IMR-90 (cell line): Measurements from ENCODE around the gene SCAF4. TPM values are rescaled to one million over a fixed set of nuclear protein-coding genes. Genes with fewer than 3 reads are reported as not detected.
"Not testable (repeated sequence)": the region's sequence is repeated elsewhere in the genome, so short reads cannot be mapped to it uniquely, and the experiment has no call there.

Experiments
- ATAC-seq: fragments of 200-7000 bp; cut with Tn5 transposase; 2 replicates; pipeline ENCODE4 v1.9.1; 2020; ENCODE audit warnings: low read depth, mild to moderate bottlenecking, moderate library complexity
- BruUV-seq: library from RNA; stranded (reverse); fragments of 400-500 nt; replicated peaks from 2 replicates; lab custom pipeline; 2021; lab: Mats Ljungman, UMichigan
- CTCF ChIA-PET: fragments of 300-600 bp; formaldehyde crosslinking; extraction: SDS; loops from one replicate; lab custom pipeline; 2021; ENCODE audit warnings: antibody characterized with exemption; lab: Yijun Ruan, JAX
- POLR2A ChIA-PET: fragments of 300-600 bp; sonication (Branson Sonifier 250); formaldehyde crosslinking; loops from one replicate; lab custom pipeline; 2022; ENCODE audit warnings: antibody characterized with exemption; ENCODE audit not compliant: unreplicated experiment; lab: Charles Lee
- DNase-seq: peaks from one replicate; pipeline ENCODE4 v3.0.0; 2013
- H2AFZ ChIP-seq: replicated peaks from 2 replicates; pipeline ENCODE3; 2013; ENCODE audit warnings: low read length, mild to moderate bottlenecking; ENCODE audit not compliant: poor library complexity
- H2AK5ac ChIP-seq: 2 replicates; pipeline ENCODE4 v1.6.1; 2013; ENCODE audit warnings: low read depth, low read length, inconsistent platforms
- H2AK9ac ChIP-seq: replicated peaks from 2 replicates; pipeline ENCODE3; 2013; ENCODE audit warnings: mild to moderate bottlenecking, low read depth, low read length, moderate library complexity; ENCODE audit not compliant: poor library complexity
- H2BK120ac ChIP-seq: 2 replicates; pipeline ENCODE4 v1.6.1; 2013; ENCODE audit warnings: low read depth, low read length, inconsistent platforms
- H2BK15ac ChIP-seq: 3 replicates; pipeline ENCODE4 v1.6.1; 2013; ENCODE audit warnings: low read depth, low read length, inconsistent platforms
- H2BK20ac ChIP-seq: 2 replicates; pipeline ENCODE4 v1.6.1; 2013; ENCODE audit warnings: low read depth, mild to moderate bottlenecking, inconsistent platforms, low read length, moderate library complexity
- H2BK5ac ChIP-seq: 2 replicates; pipeline ENCODE4 v1.6.1; 2013; ENCODE audit warnings: mild to moderate bottlenecking, low read depth, low read length, inconsistent platforms; ENCODE audit not compliant: poor library complexity, severe bottlenecking
- H3K14ac ChIP-seq: replicated peaks from 2 replicates; pipeline ENCODE4 v1.6.1; 2013; ENCODE audit warnings: low read depth, low read length, inconsistent platforms
- H3K18ac ChIP-seq: 2 replicates; pipeline ENCODE4 v1.6.1; 2013; ENCODE audit warnings: low read depth, low read length, control low read depth
- H3K23ac ChIP-seq: 2 replicates; pipeline ENCODE4 v1.6.1; 2013; ENCODE audit warnings: low read depth, low read length, inconsistent platforms
- H3K27ac ChIP-seq: 2 replicates; pipeline ENCODE4 v1.5.1; 2013; ENCODE audit warnings: mild to moderate bottlenecking, control low read depth, low read length; ENCODE audit not compliant: insufficient read depth
- H3K27me3 ChIP-seq: 2 replicates; pipeline ENCODE4 v1.6.1; 2013; ENCODE audit warnings: low read length; ENCODE audit not compliant: control insufficient read depth, insufficient read depth
- H3K36me3 ChIP-seq: 2 replicates; pipeline ENCODE4 v1.6.1; 2013; ENCODE audit warnings: low read length, mixed read lengths; ENCODE audit not compliant: control insufficient read depth, insufficient read depth
- H3K4ac ChIP-seq: 2 replicates; pipeline ENCODE4 v1.6.1; 2013; ENCODE audit warnings: low read depth, low read length, inconsistent platforms
- H3K4me1 ChIP-seq: 2 replicates; pipeline ENCODE4 v1.6.1; 2013; ENCODE audit warnings: low read length, mixed read lengths; ENCODE audit not compliant: control insufficient read depth, insufficient read depth
- H3K4me2 ChIP-seq: 2 replicates; pipeline ENCODE4 v1.6.1; 2013; ENCODE audit warnings: low read depth, mild to moderate bottlenecking, control low read depth, low read length, moderate library complexity
- H3K4me3 ChIP-seq: 2 replicates; pipeline ENCODE4 v1.5.1; 2013; ENCODE audit warnings: low read depth, mild to moderate bottlenecking, control low read depth, low read length, moderate library complexity; ENCODE audit not compliant: insufficient read depth
- H3K56ac ChIP-seq: 2 replicates; pipeline ENCODE4 v1.6.1; 2013; ENCODE audit warnings: low read length, inconsistent platforms; ENCODE audit not compliant: insufficient read depth; ENCODE audit errors: extremely low read depth
- H3K79me1 ChIP-seq, 2 experiments: 2 replicates each; pipeline ENCODE4 v1.6.1; 2013; ENCODE audit warnings: low read length in 2 of 2, inconsistent platforms in 1 of 2, low read depth in 1 of 2
- H3K9ac ChIP-seq: 2 replicates; pipeline ENCODE4 v1.6.1; 2013; ENCODE audit warnings: low read depth, low read length, control low read depth
- H3K9me1 ChIP-seq: 2 replicates; pipeline ENCODE4 v1.6.1; 2013; ENCODE audit warnings: low read length, inconsistent platforms; ENCODE audit not compliant: insufficient read depth
- H3K9me3 ChIP-seq: 2 replicates; pipeline ENCODE4 v1.6.1; 2013; ENCODE audit warnings: low read length; ENCODE audit not compliant: control insufficient read depth, insufficient read depth
- H4K20me1 ChIP-seq: 2 replicates; pipeline ENCODE4 v1.6.1; 2013; ENCODE audit warnings: low read length, inconsistent platforms; ENCODE audit not compliant: insufficient read depth
- H4K5ac ChIP-seq: 2 replicates; pipeline ENCODE4 v1.6.1; 2013; ENCODE audit warnings: mild to moderate bottlenecking, low read depth, low read length, control low read depth
- H4K8ac ChIP-seq, 2 experiments: 2 replicates each; pipeline ENCODE4 v1.6.1; 2013; ENCODE audit warnings: low read depth in 2 of 2, low read length in 2 of 2, control low read depth in 1 of 2, inconsistent platforms in 1 of 2
- H4K91ac ChIP-seq: 2 replicates; pipeline ENCODE4 v1.6.1; 2013; ENCODE audit warnings: low read depth, low read length, inconsistent platforms; ENCODE audit not compliant: insufficient read depth
- BHLHE40 ChIP-seq: fragments of 150-350 bp; IDR thresholded peaks from 2 replicates; pipeline ENCODE4 v1.6.1; 2016; ENCODE audit warnings: mild to moderate bottlenecking, low read depth, low read length
- SMC3 ChIP-seq: fragments of 150-350 bp; IDR thresholded peaks from 2 replicates; pipeline ENCODE4 v1.6.1; 2016; ENCODE audit warnings: low read depth, mild to moderate bottlenecking, antibody characterized with exemption, low read length, moderate library complexity
- WGBS, 2 experiments: methylation state at CpG; one replicate each; pipeline versions ENCODE4 v1.1.5 to v1.1.7; 2013; ENCODE audit warnings: missing lambda C conversion rate in 2 of 2; ENCODE audit not compliant: insufficient read length in 1 of 2; ENCODE audit errors: extremely low coverage in 2 of 2; 5-methylcytosine and 5-hydroxymethylcytosine counted together
- dilution Hi-C: fragments of 300-500 bp; cut with HindIII; formaldehyde crosslinking; loops from one replicate; pipeline ENCODE4 v1.14.3; 2018; ENCODE audit warnings: low sequenced_read_pairs; ENCODE audit not compliant: unreplicated experiment
- in situ Hi-C: fragments of 300-500 bp; cut with MboI; formaldehyde crosslinking; loops from 3 replicates; pipeline ENCODE4 v1.14.3; 2019; ENCODE audit warnings: low sequenced_read_pairs, inconsistent platforms, mixed read lengths
- intact Hi-C: fragments of 100-400 bp; cut with micrococcal nuclease; formaldehyde crosslinking; loops from 2 replicates; pipeline ENCODE4 v1.10.0; 2022
- polyA plus RNA-seq, 3 experiments: library from polyadenylated mRNA; depleted of rRNA; stranded (reverse); fragments of >200 nt; gene quantifications; 2 replicates each; pipeline ENCODE4 v1.2.3, GENCODE V29; 2012; ENCODE audit warnings: low replicate concordance in 1 of 3
- total RNA-seq: library from RNA; depleted of rRNA; stranded (reverse); fragments of >200 nt; gene quantifications from 2 replicates; pipeline ENCODE4 v1.2.3, GENCODE V29; 2012

SCAF4 gene
- total and polyA plus RNA-seq, 2 of the 4 experiments (the other 2 are of a cell fraction): 2.7 to 12.1 TPM

DNA sequence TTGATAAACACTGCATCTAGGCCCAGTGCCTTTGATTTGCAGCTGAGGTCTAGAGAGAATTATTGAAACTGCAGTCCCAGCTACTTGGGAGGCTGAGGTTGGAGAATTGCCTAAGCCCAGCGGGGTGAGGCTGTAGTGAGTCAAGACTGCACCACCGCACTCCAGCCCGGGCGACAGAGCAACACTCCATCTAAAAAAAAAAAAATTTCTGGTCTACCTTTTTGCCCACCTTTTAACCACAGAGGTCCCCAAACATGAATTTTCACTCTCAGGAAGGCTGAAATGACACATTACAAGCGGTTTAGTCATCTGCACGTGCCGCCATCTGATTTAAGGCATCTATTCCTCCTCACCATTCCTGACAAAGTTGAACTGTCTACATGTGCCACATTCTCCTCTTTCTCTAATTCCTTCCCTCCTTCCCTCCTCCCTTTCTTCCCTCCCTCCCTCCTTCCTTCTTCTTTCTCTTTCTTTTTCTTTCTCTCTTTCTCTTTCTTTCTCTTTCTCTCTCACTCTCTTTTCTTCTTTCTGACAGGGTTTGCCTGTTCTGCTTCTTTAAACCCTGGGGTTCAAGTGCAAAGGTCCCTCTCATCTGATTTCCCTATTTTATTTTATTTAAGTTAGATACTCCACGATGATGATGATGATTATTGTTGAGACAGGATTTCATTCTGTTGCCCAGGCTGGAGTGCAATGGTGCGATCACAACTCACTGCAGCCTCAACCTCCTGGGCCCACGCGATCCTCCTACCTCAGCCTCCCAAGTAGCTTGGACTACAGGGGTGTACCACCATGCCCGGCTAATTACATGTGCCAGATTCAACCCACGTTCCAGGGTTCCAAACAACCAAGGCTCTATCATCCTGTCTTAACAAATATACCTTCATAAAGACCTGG is 75.5 kb downstream of the SCAF4 start:
- H3K4me2 ChIP-seq: no peak overlapping the region
- dilution Hi-C loops: no loop called here
- in situ Hi-C loops: no loop called here
- H2AFZ ChIP-seq: no peak overlapping the region
- H3K79me1 ChIP-seq: peaks cover 0 to 9% of the 10 kb centered on the region in 2 experiments; a peak in 2 of 4 replicates
- H4K8ac ChIP-seq: no peak overlapping the region
- no peak overlapping the region for H2BK20ac ChIP-seq
- POLR2A ChIA-PET: interaction anchor here (0.5 kb wide), 1 partner anchor 14 kb away, joined by 3 read pairs; no protein-coding TSS in a partner anchor
- no peaks in the 10 kb centered on the region for H3K27me3 ChIP-seq
- H3K4me1 ChIP-seq: no peaks in the 10 kb centered on the region
- H4K20me1 ChIP-seq: peaks cover 10% of the 10 kb centered on the region; the same call in 1 of the 2 replicates
- H2AK5ac ChIP-seq: no peak overlapping the region
- no peaks in the 10 kb centered on the region for H3K9me1 ChIP-seq
- TF ChIP-seq SMC3 (no peak), BHLHE40 (peak; percentile 53; the same call in 1 of the 2 replicates)
- CTCF ChIA-PET: no interaction called here
- BruUV-seq: no TSS peak
- H2BK120ac ChIP-seq: no peak overlapping the region
- WGBS, 2 experiments: 60% methylated on average over 6 of the region's 13 CpGs; no CpG with 5 or more reads in 1 of the 2 experiments
- no peak overlapping the region for H2BK15ac ChIP-seq
- ATAC-seq (no peak), DNase-seq (peak; percentile 47)
- H3K56ac ChIP-seq: no peak overlapping the region
- no peak overlapping the region for H3K14ac ChIP-seq
- no peak overlapping the region for H4K5ac ChIP-seq
- H3K9me3 ChIP-seq: no peaks in the 10 kb centered on the region
- no peak overlapping the region for H2BK5ac ChIP-seq
- H3K23ac ChIP-seq: no peak overlapping the region
- no peak overlapping the region for H3K4me3 ChIP-seq
- H3K36me3 ChIP-seq: no peaks in the 10 kb centered on the region; the same call in 1 of the 2 replicates
- H3K4ac ChIP-seq: no peak overlapping the region
- intact Hi-C loops: no loop called here
- H2AK9ac ChIP-seq: no peak overlapping the region
- no peak overlapping the region for H3K18ac ChIP-seq
- H3K9ac ChIP-seq: no peak overlapping the region
- H4K91ac ChIP-seq: no peak overlapping the region
- H3K27ac ChIP-seq: no peak overlapping the region

DNA sequence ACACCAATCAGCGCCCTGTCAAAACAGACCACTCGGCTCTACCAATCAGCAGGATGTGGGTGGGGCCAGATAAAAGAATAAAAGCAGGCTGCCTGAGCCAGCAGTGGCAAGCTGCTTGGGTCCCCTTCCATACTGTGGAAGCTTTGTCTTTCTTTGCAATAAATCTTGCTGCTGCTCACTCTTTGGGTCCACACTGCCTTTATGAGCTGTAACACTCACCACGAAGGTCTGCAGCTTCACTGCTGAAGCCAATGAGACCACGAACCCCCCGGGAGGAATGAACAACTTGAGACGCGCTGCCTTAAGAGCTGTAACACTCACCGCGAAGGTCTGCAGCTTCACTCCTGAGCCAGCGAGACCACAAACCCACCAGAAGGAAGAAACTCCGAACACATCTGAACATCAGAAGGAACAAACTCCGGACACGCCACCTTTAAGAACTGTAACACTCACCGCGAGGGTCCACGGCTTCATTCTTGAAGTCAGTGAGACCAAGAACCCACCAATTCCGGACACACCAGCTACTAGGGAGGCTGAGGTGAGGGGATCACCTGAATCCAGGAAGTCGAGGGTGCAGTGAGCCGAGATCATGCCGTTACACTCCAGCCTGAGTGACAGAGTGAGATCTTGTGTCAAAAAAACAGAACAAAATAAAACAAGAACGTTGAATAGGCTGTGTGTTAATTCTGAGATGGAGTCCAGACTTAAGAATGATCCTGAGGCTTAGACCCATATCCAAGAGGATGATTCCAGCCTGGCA is 76.9 kb downstream of the SCAF4 start:
- CTCF ChIA-PET: not testable (repeated sequence)

More for the DNA sequence above, 76.9 kb downstream of the SCAF4 start:
- intact Hi-C loops, H2BK120ac ChIP-seq, H3K79me1 ChIP-seq, H4K5ac ChIP-seq, ATAC-seq, H2BK5ac ChIP-seq, H3K4me1 ChIP-seq, H4K91ac ChIP-seq, H4K8ac ChIP-seq, H4K20me1 ChIP-seq, DNase-seq, H2AK5ac ChIP-seq, H3K9ac ChIP-seq, H3K36me3 ChIP-seq, H3K56ac ChIP-seq, H3K18ac ChIP-seq, H3K14ac ChIP-seq, H3K4ac ChIP-seq, H2BK20ac ChIP-seq, POLR2A ChIA-PET, H3K9me1 ChIP-seq, dilution Hi-C loops, H2BK15ac ChIP-seq, H3K4me2 ChIP-seq, H3K9me3 ChIP-seq, H3K27me3 ChIP-seq, H3K27ac ChIP-seq, BruUV-seq, H3K23ac ChIP-seq, H2AK9ac ChIP-seq, H3K4me3 ChIP-seq, in situ Hi-C loops, H2AFZ ChIP-seq: not testable (repeated sequence)
- WGBS, 2 experiments: no CpG with 5 or more reads among the region's 21 CpGs
